GM19035 (cell line): ENCODE measurements around the gene DNAJC10.
"Not testable (repeated sequence)": the region's sequence is repeated elsewhere in the genome, so short reads cannot be mapped to it uniquely, and the experiment has no call there.

ENCODE experiments used
- ATAC-seq: cut with Tn5 transposase; IDR thresholded peaks from one replicate; pipeline ENCODE4 v1.9.1; 2021; ENCODE audit not compliant: unreplicated experiment

DNAJC10 gene

DNA sequence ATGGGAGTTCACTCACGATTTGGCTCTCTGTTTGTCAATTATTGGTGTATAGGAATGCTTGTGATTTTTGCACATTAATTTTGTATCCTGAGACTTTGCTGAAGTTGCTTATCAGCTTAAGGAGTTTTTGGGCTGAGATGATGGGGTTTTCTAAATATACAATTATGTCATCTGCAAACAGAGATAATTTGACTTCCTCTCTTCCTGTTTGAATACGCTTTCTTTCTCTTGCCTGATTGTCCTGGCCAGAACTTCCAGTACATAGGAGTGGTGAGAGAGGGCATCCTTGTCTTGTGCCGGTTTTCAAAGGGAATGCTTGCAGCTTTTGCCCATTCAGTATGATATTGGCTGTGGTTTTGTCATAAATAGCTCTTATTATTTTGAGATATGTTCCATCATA lies 66.6 kb downstream of the DNAJC10 start:
- not testable (repeated sequence) for ATAC-seq

DNA sequence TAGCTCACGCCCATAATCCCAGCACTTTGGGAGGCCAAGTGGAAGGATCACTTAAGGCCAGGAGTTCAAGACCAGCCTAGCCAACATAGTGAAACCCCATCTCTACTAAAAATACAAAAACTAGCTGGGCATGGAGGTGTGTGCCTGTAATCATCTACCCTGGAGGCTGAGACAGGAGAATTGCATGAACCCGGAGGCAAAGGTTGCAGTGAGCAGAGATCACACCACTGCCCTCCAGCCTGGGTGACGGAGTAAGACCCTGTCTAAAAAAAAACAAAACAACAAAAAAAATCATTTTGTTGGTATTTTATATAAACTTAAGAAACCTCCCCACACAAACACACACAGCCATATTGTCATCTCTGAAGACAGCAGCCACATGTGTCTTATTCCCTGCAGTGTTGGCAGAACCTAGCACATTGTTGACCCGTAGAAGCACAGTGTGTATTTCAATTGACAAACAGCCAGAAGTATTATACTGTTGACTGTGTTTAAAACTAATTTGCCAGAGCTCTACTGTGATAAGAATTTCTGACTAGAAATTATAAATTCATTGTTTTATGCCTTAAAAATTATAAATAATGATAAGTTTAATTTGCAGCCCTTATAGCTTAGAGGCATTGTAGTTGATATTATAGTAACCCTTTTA lies 68.1 kb downstream of the DNAJC10 start:
- ATAC-seq = no peak

DNA sequence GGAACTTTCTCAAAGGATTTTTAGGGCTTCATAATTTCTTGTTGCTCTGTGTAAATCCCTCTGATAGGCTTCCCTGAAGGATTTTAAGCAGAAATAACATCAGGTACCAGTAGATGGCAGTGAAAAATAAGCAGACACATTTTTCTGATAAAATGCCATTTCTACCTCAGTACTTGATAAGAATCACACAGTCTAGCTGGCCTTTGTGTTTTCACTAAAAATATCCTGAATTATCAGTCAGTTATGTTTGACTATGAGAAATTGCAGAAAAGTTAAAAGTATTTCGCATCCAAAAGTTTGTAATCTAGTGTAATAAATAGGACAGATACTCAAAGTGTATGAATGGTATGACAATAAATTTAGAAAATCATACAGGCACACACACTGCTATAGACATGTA lies 68.7 kb downstream of the DNAJC10 start:
- no peak for ATAC-seq

DNA sequence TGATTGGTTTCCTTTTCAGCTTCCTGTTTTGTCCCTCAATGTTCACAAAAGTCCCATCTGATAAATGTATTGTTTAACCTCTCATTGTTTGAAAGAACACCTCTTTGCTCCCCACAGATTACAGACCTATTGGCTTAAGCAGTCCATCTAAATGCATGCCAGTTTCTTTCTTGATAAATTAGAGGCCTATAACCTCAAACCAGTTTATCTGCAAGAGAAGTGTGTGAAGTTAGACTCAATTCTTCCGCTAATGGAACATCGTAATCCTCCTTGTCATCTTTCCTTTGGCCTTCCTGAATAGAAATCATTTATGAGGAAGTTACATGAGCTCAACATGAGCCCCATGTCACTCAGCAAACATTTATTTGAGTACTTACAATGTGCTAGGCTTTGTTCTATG lies 76.4 kb downstream of the DNAJC10 start:
- ATAC-seq = no peak

DNA sequence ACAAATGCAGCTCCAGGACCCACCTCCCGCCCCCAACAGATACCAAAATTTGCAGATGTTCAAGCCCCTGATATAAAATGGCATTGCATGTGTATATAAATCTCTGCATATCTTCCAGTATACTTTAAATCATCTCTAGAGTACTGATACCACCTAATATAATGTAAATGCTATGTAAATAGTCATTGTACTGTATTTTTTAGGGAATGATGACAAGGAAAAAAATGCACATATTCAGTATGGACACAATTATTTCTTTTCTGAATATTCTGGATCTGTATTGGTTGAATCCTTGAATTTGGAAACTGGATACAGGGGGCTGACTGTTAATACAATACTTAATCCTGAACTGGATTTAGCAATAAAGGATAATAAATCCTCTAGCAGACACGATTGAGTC lies 82.7 kb downstream of the DNAJC10 start:
- ATAC-seq = no peak

DNA sequence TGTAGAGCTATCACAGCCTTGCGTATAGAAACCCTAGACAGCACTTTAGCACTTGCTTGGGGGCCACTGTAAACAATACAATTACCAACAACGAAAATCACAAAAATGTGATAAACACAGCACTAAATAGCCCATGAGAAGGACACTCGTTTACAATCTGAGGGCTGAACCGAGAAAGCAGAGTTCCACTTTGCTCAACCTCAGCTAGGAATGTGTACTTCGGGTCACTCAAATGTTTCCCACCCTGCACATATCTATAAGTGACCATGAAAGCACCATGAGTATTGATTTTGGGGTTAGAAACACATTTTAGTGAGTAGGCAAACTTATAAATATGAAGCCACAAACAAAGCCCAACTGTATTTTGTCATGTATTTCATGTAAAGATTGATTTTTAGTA lies 88.1 kb downstream of the DNAJC10 start:
- no peak for ATAC-seq

DNA sequence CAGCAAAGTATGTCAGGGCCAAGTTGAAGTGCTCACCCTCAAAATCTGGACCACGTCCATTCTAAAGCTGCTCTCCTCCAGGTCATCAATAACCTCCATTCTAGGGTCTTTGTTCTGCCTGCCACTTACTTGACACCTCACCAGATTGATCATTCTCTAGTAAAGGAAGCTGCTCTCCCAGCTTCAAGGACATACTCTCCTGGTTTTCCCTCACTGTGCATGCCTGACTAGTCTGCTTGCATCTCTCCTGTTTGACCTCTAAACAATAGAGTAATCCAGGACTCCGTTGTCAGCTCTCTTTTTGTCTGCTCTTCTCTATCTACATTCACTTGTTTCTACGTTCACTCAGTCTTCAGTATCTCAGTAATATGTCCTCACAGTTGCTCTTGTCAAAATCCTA lies 91.3 kb downstream of the DNAJC10 start:
- ATAC-seq = no peak

DNA sequence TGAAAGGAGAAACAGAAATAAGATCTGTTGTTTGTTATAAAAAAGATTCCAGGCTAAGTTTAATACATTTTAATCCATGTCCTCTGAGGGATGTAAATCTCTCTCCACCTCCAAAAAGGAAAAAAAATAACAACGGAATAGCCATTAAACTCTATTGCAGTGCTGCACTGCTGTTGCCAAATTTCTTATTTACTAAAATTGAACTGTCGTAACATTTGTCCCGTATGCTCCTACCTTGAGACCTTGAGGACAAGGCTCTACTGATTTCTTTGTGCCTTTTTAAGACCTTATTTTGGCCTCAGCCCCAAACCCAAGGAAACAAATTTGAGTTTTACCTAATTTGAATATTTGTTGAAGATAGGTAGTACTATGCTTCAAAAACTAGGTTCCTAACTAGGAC lies 94.0 kb downstream of the DNAJC10 start:
- no peak for ATAC-seq

DNA sequence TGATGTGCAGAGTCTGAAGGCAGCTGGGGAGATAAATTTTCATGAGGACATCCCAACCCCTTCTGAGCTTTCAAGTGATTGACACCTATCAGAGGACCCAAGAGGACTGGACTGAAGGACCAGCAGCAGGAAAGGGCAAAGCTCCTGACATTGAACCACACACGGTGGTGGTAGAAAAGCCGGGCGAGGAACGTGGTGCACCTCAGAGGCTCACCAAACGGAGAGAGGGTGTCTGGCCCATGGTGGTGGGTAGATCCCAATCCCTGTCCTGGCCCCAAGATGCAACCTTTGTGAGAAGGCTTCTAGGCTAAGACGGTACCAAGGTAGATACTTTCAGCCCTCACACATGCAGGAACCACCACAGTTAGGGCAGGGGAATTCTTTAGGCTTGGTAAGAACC lies 98.3 kb downstream of the DNAJC10 start:
- ATAC-seq = no peak

DNA sequence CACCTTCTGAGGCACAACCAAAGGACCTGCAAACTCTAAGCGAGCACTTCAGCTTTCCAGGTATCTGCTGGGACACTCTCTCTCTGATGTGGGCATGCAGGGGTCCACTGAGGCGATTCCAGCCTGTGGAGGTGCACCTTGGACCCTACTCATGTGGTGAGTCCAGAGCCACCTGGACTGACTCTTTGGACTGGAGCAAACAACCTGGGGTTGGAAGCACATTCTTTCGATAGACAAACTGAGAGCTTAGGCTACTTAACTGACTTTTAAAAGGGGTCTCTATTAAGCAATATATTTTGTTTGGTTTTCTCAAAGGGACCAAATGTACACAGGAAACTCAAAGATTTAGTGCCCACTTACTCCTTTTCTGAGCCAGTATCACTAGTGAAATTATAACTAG lies 98.7 kb downstream of the DNAJC10 start:
- no peak for ATAC-seq

DNA sequence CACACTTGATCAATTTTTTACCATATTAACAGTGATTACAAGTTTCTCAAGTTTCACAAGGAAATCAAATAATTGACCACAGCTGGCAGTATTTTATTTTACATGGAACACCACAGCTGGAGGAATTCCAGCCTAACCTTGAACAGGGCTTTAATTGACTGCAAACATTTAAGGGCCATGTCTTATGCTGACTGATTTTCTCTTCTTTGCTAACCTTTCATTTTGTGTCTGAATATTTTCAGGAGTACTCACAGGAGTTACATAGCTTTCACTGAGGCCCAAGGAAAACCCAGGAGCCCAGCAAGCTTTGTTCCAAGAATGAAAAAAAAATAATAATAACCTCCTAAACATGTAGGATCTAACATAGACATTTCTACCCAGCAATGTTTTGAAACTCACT lies 100.8 kb downstream of the DNAJC10 start:
- ATAC-seq = no peak

DNA sequence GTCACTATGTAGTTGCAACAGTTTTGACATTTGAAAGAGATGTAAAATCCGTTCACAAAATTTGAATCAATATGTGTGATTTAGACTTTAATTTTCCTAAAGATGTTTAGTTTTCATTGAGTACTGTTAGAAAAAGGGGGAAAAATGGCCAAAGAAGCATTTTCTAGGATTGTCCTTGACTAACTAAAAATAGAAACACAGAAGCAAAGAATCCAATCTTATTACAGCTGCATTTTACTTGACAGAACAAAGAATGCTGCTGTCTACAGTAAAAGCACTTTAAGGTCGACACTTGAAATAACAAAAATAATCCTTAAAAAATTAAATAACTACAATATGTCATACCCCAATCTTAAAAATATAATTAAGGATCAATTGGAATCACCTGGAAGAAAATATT lies 101.5 kb downstream of the DNAJC10 start:
- ATAC-seq = no peak

DNA sequence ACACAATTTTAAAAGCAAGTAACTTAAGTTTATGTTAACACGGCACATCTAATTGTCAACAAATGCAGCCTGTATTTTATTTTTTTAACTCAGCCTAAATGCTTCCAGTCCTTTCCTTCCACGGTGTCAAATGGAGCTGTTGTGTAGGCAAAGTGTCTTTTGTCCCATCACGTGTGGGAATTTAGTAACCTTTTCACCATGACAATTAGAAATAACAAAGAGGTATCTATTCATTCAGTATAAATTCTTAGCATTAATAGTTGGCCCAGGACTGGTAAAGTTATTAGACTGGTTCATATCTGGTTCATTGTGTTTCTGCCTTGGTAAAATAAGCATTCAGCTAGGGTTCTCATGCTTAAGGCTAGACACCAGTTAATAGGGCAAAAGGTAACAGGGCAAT lies 102.4 kb downstream of the DNAJC10 start:
- no peak for ATAC-seq

DNA sequence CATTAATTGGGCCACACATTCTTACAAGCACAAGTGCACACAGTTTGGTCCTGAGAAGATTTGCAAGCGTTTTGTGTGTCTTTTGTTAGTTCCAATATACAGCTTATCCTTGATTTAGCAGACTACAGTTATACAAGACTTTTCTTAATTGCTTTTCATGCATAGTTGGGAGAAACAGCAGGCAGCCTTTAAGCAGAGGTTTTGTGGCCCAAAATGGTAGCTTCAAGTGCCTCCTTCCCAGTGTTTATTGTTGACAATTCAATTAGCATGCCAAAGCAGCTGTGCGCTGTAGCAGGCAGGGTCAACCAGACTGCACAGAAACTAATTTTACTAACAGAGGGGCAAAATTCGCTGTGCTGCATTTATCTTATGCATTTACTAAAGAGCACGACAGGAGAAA lies 102.9 kb downstream of the DNAJC10 start:
- ATAC-seq = no peak

DNA sequence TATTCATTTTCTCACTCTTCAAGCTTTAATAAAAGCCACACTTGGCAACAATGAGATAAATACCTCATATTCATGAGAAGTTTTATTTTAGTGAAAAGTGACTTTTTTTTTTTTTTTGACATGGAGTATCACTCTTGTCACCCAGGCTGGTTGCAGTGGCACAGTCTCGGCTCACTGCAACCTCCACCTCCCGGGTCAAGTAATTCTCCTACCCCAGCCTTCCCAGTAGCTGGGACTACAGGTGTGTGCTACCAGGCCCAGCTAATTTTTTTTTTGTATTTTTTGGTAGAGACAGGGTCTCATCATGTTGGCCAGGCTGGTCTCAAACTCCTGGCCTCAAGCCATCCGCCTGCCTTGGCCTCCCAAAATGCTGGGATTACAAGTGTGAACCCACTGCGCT lies 103.4 kb downstream of the DNAJC10 start:
- no peak for ATAC-seq

DNA sequence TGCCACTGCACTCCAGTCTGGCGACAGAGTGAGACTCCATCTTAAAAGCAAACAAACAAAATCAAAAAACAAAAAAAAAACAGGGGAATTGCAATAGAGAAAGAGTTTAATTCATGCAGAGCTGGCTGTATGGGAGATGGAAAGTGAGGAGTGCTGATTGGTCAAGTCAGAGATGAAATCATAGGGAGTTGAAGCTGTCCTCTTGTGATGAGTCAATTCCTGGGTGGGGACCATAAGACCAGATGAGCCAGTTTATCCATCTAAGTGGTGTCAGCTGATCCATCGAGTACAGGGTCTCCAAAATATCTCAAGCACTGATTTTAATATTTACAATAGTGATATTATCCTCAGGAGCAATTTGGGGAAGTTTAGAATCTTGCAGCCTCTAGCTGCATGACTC lies 105.1 kb downstream of the DNAJC10 start:
- no peak for ATAC-seq

DNA sequence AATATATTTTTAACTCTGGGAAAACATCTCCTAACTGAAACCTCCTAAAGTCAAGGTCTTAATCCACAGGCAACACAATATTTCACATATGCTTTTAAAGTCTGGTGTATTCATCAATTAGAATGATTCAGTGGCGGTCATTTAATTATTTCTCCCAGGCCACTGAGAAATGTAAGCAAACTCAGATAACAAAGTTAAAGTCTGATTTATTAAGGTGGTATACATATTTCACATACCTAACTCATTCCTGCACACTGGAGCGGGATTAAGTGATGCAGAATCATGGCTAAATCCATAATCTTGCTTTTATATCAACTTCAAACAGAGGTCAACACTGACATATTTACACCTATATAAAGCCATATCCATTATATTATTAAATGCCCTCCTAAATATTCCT lies 106.7 kb downstream of the DNAJC10 start:
- ATAC-seq = no peak

DNA sequence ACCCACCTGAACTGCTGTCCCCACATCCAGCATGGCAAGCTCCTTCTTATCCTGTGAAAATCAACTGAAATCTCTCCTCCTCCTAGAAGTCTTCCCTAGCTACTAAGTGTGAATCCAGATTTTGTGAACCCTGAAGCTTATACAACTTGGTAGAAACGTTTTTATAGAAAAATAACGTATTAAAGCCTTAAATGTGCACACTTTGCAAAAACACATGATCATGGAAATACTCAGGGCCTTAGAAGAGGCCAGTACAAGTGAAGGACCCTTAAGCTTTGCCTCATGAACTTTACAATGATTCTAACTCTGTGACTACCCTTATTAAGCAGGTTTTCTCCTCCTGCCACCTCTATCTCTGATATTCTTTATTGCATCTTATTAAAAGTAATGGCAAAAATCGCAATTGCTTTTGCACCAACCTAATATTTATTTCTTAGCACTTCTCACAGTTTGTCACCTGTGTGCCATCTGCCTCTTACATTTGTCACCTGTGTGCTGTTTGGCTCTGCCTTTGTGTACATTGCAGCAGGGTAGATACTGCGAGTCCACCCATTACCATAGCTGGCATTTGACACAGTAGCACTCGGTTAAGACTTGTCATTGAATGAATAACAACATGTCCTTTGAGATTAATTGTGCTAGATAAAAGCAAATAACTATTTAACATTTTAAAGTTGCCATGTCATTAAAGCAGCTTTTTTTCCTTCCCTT lies 108.2 kb downstream of the DNAJC10 start:
- no peak for ATAC-seq

DNA sequence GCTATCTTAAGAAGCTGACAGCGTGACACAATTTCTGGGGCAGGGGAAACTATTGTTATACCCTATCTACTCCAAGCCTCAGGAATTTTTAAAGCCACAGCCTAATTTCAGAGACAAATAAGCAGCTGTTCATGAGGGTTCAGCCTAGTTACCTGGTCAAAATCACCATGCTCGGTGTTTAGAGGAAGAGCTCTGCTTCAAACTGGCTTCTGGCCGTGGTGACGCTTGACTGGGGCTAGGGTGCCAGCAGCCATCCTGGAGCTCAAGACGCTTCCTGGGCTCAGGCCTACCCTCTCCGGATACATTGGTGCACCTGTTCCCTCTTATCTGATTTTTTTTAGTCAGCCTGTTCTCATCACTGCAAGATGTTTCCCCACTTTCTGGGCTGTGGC lies 108.7 kb downstream of the DNAJC10 start:
- no peak for ATAC-seq

DNA sequence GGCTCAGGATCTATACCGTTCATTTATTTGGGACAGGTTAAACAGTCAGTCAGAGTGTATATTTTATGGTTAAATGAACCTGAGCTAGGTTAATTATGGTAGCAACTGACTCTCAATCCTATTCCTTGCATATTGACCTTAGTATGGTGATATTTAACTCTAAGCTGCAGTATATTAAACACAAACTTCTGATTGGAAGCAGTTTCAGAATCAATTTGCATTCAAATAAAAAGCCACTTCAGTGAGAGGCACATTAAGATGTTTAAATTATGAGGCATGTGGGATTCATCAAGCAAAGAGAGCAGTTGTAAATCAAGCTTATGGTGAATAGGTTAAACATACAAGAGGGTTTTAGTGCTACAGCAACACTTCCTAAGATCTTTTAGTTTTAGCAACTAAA lies 110.0 kb downstream of the DNAJC10 start:
- no peak for ATAC-seq

DNA sequence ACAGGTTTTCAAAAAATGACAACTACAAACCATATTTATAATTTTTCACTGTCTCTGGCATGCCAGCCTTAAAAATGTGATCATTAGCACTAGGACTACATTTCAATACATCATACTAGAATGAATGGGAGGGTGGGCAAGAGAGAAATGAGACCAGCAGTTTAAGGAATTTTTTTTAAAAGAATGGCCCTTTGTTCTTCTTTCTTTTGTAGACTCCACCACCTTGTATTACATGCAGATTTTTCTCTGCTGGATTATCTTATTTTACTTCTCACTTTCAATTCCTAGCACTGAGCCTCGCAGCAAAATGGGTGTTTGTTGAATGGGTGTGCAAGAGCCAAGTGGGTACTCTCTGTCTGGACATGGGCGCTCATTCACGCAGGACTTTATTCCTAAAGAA lies 110.4 kb downstream of the DNAJC10 start:
- no peak for ATAC-seq

DNA sequence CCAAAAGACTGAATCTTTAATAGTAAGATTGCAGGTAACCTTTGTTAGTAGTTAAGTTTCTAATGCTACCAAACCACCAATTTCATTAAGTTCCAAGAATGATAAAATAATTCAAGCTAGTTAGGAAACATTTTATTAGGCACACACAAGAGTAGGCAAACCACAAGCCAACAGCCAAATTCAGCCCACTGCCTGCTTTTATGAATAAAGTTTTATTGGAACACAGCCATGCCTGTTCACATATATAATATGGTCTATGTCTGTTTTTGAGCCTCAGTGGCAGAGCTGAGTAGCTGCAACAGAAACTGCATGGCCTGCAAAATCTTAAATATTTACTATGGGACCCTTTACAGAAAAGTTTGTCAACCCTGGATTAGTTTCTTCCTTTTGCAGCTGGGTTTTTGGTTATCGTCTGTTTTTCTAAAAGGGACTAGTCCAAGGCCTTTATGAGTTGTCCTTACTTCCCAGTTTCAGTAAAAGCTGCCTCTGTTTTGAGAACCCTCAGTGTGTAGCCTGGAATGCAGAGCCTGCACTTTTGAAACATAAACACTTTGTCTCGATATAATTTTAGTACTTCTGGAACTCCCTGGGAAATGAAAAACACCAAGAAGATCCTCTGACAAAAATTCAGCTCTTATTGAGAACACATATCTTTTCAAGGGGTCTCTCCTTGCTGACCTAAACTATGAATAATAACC lies 111.3 kb downstream of the DNAJC10 start:
- ATAC-seq = no peak
